Brain pericyte (primary cell): ENCODE data around the gene S100PBP.
"Not testable (repeated sequence)": the region's sequence is repeated elsewhere in the genome, so short reads cannot be mapped to it uniquely, and the experiment has no call there.

Experiments used
- DNase-seq: peaks from one replicate; pipeline ENCODE4 v3.0.0-alpha.2; 2012; ENCODE audit warnings: low read depth, low spot score

The S100PBP gene

GRCh38 chr1:32900371-32900955 is 83.0 kb downstream of the S100PBP start:
- DNase-seq, result no peak

DNA sequence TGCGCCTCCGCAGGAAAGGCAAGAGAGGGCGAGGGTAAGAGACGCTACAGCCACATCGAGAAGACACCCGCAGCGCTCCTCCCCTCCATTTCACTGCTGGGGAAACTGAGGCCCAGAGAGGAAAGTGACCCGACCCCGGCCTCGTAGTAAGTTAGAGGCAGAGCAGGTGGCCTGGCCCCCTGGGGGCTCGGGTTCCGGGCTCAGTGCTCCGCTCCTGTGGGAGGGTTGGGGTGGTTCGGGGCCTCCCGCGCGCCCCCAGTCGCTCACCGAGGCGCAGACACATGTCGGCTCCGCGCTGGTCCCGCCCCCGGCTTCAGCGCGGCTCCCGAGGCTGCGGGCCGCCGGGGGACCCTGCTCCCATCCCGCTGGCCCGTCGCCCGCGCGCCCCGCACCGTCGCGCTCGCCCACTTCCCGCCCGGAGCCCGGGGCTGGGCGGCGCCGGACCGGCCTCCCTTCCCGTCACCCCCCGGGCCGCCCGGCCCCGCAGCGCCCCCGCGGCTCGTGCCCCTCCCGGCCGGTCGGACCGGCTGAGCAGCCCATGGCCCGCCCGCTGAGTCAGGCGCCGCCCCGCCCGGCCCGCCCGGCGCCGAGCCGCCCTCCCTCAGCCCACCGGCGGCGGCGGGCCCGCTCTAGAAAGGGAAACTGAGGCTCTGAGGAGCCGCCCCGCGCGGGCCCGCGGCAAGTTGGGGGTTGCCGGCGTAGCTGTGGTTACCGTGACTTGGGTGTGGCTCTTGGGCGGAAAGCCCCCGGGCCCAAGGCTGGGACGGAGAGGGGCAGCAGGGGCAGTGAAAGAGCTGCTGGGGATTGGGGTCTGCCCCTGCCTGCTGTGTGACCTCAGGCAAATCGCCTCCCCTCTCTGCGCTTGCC is 83.7 kb downstream of the S100PBP start, which contains the start of gene TMEM54:
TMEM54 (minus strand) TSS at position 434 of the 867 bp plus-strand sequence; CDS start at position 283, 151 bp downstream.
- no peak for DNase-seq

DNA sequence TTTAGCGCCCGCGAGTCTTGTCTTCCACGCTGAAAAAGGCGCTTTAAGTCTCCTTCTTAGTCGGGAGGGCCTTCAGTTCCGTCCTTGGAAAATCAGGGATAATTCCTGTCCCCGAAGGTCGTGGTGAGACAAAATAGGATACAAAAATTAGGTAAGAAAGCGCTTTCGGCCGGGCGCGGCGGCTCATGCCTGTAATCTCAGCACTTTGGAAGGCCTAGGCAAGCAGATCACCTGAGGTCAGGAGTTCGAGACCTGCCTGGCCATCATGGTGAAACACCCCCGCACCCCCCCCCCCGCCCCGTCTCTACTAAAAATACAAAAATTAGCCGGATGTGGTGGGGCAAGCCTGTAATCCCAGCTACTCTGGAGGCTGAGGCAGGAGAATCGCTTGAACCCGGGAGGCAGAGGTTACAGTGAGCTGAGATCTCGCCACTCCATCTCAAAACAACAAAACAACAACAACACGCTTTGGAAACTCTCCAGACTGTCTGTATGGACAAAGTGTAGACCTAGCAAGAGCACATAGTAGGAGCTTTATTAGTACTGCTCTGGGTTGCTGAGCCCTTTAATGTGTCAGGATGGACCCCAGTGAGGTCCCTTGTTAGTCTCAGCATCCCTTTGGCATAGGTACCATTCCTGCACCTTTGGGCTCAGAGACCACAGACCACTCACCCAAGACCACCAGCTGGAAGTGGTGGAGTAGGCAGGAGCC is 84.5 kb downstream of the S100PBP start:
- no peak for DNase-seq

GRCh38 chr1:32902535-32902920 is 85.1 kb downstream of the S100PBP start:
- DNase-seq, result no peak

DNA sequence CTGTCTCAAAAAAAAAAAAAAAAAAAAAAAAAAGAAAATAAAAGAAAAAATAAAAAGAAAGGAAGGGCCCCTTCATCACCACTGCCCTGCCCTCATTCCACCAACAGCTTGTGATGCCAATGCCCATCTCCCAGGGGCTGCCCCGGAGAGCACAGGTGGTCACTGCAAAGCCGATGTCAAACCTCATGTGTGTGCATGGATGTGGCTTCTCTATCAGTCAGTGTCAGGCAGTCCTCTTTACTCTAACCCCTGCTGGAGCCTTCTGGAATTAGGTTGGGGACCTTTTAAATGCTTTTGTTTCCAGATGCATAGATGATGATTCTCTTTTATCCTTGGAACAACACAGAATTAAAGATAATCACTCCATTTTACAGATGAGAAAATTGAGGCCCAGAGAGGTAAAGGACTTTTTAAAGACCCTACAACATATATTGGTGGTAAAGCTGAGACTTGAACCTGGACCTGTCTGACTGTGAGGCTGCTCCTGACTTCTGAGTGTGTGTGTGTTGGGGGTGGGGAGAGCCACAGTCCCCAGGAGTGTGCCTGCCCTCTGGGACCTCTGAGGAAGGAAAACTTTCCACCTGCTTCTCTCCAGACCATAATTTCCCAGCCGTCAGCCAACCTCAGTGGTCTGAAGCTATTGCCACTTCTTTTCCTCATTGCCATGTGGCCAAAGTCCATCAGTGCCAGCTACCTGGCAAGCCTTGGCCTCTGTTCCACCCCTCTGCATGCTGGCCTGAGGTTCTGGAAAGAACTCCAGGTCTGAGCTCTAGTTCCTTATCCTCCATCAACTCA is 86.7 kb downstream of the S100PBP start:
- no peak for DNase-seq

- no peak for DNase-seq
Measured at GRCh38 chr1:32904797-32905196, 87.3 kb downstream of the S100PBP start.

DNA sequence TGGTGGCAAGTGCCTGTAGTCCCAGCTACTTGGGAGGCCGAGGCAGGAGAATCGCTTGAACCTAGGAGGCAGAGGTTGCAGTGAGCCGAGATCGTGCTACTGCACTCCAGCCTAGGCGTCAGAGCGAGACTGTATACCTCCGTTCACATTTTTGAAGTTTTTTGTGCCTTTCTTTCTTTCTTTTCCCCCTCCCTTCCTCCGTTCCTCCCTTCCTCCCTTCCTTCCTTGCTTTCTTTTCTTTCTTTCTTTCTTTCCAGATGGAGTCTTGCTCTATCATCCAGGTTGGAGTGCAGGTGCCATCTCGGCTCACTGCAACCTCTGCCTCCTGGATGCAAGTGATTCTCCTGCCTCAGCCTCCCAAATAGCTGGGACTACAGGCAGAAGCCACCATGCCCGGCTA is 88.1 kb downstream of the S100PBP start:
- DNase-seq, result not testable (repeated sequence)

DNA sequence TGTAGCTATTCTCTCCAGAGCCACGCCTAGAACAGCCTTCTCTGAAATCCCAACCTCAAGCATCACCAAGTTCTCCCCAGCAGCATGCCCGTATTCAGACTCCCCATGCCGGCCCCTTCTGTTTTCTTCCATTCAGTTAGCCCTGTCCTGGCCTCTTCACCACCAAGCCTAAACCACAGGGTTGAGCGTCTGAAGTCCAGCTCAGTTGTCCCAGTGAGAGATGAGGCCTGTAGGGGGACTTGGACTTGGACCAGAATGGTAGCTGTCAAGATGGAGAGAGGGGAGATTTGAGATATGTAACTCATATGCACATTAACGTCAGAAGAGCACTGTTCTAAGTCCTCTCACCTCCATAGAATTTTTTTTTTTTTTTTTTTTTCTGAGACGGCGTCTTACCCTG is 89.2 kb downstream of the S100PBP start:
- DNase-seq, result no peak

DNA sequence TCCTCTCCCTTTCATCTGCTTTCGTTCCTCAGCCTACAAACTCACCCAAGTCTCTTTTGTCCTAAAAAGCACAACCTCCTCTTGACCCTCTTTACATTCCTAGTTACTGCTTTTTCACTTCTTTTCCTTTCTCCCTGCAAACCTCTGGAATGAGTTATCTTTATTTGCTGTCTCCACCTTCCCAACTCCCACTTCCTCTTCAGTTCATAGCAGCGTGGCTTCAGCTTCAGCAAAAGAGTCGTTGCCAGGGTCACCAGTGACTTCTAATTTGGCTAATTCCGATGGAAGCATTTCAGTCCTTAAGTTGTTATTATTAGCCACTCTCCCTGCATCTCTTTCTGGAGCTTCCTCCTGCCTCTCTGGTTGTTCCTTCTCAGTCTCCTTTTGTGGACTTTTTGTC is 90.0 kb downstream of the S100PBP start:
- no peak for DNase-seq
